HepG2 (cell line): Measurements from ENCODE around the gene EXOSC9. TPM values are rescaled to one million over a fixed set of nuclear protein-coding genes. Genes with fewer than 3 reads are reported as not detected.

Experiments
- HMG20A ChIP-seq: IDR thresholded peaks from 2 replicates; pipeline ENCODE4 v1.6.1; 2016; ENCODE audit warnings: borderline replicate concordance
- KAT2B ChIP-seq: fragments of 150-350 bp; IDR thresholded peaks from 2 replicates; pipeline ENCODE4 v1.6.1; 2014; ENCODE audit warnings: low read depth, low read length, borderline replicate concordance
- MED8 ChIP-seq: sonication (generic); formaldehyde crosslinking; IDR thresholded peaks from 2 replicates; pipeline ENCODE4 v1.8.1; 2023; ENCODE audit warnings: mild to moderate bottlenecking, missing genetic modification reagents; ENCODE audit not compliant: insufficient replicate concordance
- NFATC3 ChIP-seq: sonication (generic); formaldehyde crosslinking; IDR thresholded peaks from 2 replicates; pipeline ENCODE4 v1.5.1; 2020; ENCODE audit warnings: mild to moderate bottlenecking, missing genetic modification reagents
- PHF21A ChIP-seq: sonication (generic); formaldehyde crosslinking; IDR thresholded peaks from 2 replicates; pipeline ENCODE4 v1.5.0; 2020; ENCODE audit warnings: mild to moderate bottlenecking, missing genetic modification reagents
- REXO4 ChIP-seq: sonication (generic); formaldehyde crosslinking; IDR thresholded peaks from 2 replicates; pipeline ENCODE4 v1.8.0; 2022; ENCODE audit warnings: missing genetic modification reagents, mild to moderate bottlenecking, borderline replicate concordance
- RFX1 ChIP-seq: fragments of 450-650 bp; IDR thresholded peaks from 2 replicates; pipeline ENCODE4 v1.6.1; 2017
- TBL1XR1 ChIP-seq: fragments of 150-350 bp; IDR thresholded peaks from 2 replicates; pipeline ENCODE4 v1.6.1; 2014; ENCODE audit warnings: borderline replicate concordance, low read length; ENCODE audit not compliant: partially characterized antibody
- ZBTB1 ChIP-seq: sonication (generic); formaldehyde crosslinking; IDR thresholded peaks from 2 replicates; pipeline ENCODE4 v1.4.0; 2020; ENCODE audit warnings: missing genetic modification reagents, borderline replicate concordance
- ZNF547 ChIP-seq: sonication (generic); formaldehyde crosslinking; IDR thresholded peaks from 2 replicates; pipeline ENCODE4 v1.5.1; 2020; ENCODE audit warnings: mild to moderate bottlenecking, missing genetic modification reagents
- ZNF775 ChIP-seq: sonication (generic); formaldehyde crosslinking; IDR thresholded peaks from 2 replicates; pipeline ENCODE4 v1.4.0; 2020; ENCODE audit warnings: missing genetic modification reagents, mild to moderate bottlenecking, moderate library complexity, borderline replicate concordance
- polyA plus RNA-seq, 8 experiments: library from polyadenylated mRNA; depleted of rRNA in 3 of 8; stranded (reverse) in 7 of 8; unstranded in 1 of 8; fragments of >200 nt; fragmentation: Illumina TruSeq in 4 of 8; extraction: Trizol in 4 of 8; gene quantifications; 2 replicates each; pipeline versions ENCODE4 v1.2.1 to v1.2.3, GENCODE V29; 2011 to 2016; ENCODE audit warnings: low read depth in 4 of 8, missing spikeins in 1 of 8, mixed read lengths in 1 of 8; ENCODE audit not compliant: insufficient read depth in 1 of 8
- total RNA-seq, 5 experiments: library from RNA; depleted of rRNA; stranded (reverse); fragments of >200 nt; fragmentation: Illumina TruSeq; extraction: Trizol; gene quantifications; 2 replicates each; pipeline ENCODE4 v1.2.3, GENCODE V29; 2016; ENCODE audit warnings: low read depth in 1 of 5
- TF ChIP-seq, protein P1 (sequence below): sonication (generic); formaldehyde crosslinking; IDR thresholded peaks from 2 replicates; pipeline ENCODE4 v1.8.0; 2022; ENCODE audit warnings: mild to moderate bottlenecking, missing genetic modification reagents, moderate library complexity
- TF ChIP-seq, protein P2 (sequence below), 2 experiments: sonication (generic) in 1 of 2; formaldehyde crosslinking in 1 of 2; IDR thresholded peaks; 2 replicates each; pipeline versions ENCODE4 v1.5.1 to v1.6.1; 2011 to 2020; ENCODE audit warnings: borderline replicate concordance in 1 of 2, low read depth in 1 of 2, low read length in 1 of 2, mild to moderate bottlenecking in 1 of 2, missing genetic modification reagents in 1 of 2, moderate library complexity in 1 of 2
- TF ChIP-seq, protein P3 (sequence below): sonication (generic); formaldehyde crosslinking; IDR thresholded peaks from 2 replicates; pipeline ENCODE4 v1.8.0; 2022; ENCODE audit warnings: mild to moderate bottlenecking, missing genetic modification reagents, moderate library complexity
- TF ChIP-seq, protein P4 (sequence below): sonication (generic); formaldehyde crosslinking; IDR thresholded peaks from 2 replicates; pipeline ENCODE4 v1.8.0; 2022; ENCODE audit warnings: missing genetic modification reagents, mild to moderate bottlenecking, borderline replicate concordance
- TF ChIP-seq, protein P5 (sequence below): sonication (generic); formaldehyde crosslinking; IDR thresholded peaks from 2 replicates; pipeline ENCODE4 v1.4.0; 2020; ENCODE audit warnings: missing genetic modification reagents
- TF ChIP-seq, protein P6 (sequence below): sonication (generic); formaldehyde crosslinking; IDR thresholded peaks from 2 replicates; pipeline ENCODE4 v1.8.0; 2022; ENCODE audit warnings: mild to moderate bottlenecking, missing genetic modification reagents, borderline replicate concordance

Gene EXOSC9
- total and polyA plus RNA-seq, 2 of the 13 experiments (the other 11 are each of a cell fraction or from before 2014, with no cell fraction given): 26.0 to 48.0 TPM

DNA sequence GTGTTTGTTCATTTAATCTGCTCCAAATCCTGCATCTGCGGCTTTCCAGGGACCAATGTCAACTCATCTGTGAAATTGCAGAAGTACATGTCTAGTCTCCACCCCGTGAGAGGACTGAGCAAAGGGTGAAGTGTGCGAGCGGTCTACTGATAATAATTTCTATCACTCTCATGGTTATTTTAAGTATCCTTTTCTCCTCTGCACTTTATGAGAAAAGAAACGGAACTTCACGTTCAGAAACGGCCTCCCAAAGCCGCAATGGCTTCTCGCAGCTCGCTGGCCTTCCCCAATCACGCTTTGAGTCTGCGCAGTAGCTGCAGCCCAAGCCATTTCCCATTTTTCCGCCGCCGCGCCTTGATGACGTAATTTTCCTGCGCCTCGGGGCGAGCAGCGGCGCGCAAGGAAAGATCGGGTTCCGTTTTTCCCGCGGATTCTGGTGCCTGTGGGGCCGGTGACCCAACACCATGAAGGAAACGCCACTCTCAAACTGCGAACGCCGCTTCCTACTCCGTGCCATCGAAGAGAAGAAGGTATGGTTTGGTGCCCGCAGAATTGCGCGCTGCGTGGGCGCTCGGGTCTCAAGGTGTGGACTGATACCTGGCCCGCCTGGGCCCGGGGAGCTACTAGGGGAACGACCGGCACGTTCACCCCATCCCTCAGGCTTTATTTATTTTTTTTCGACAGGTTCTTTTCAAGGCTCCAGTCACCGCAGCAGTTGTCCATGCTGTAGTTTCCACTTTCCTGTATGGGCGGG lies at the start of gene EXOSC9 (continued):
- TF ChIP-seq, protein P1, sequence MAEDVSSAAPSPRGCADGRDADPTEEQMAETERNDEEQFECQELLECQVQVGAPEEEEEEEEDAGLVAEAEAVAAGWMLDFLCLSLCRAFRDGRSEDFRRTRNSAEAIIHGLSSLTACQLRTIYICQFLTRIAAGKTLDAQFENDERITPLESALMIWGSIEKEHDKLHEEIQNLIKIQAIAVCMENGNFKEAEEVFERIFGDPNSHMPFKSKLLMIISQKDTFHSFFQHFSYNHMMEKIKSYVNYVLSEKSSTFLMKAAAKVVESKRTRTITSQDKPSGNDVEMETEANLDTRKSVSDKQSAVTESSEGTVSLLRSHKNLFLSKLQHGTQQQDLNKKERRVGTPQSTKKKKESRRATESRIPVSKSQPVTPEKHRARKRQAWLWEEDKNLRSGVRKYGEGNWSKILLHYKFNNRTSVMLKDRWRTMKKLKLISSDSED: no peak
- TF ChIP-seq RFX1 (no peak), ZBTB1 (CRISPR knock-in tag) (no peak), NFATC3 (CRISPR knock-in tag) (0 out of 2 replicates have a peak, but pooled peaks have one; percentile 29), REXO4 (CRISPR knock-in tag) (no peak), MED8 (CRISPR knock-in tag) (no peak), ZNF775 (CRISPR knock-in tag) (no peak), PHF21A (no peak; the same call in 1 of the 2 replicates), TBL1XR1 (no peak), ZNF547 (CRISPR knock-in tag) (peak; percentile 88), HMG20A (CRISPR knock-in tag) (no peak), KAT2B (no peak)
- TF ChIP-seq, protein P2, sequence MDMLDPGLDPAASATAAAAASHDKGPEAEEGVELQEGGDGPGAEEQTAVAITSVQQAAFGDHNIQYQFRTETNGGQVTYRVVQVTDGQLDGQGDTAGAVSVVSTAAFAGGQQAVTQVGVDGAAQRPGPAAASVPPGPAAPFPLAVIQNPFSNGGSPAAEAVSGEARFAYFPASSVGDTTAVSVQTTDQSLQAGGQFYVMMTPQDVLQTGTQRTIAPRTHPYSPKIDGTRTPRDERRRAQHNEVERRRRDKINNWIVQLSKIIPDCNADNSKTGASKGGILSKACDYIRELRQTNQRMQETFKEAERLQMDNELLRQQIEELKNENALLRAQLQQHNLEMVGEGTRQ (IDR thresholded peaks at IDR 0.05; ENCODE audit: low read depth, low read length): no peak
- TF ChIP-seq, protein P2 (CRISPR knock-in tag; IDR thresholded peaks at IDR 0.05; ENCODE audit: borderline replicate concordance): no peak
- TF ChIP-seq, protein P3, sequence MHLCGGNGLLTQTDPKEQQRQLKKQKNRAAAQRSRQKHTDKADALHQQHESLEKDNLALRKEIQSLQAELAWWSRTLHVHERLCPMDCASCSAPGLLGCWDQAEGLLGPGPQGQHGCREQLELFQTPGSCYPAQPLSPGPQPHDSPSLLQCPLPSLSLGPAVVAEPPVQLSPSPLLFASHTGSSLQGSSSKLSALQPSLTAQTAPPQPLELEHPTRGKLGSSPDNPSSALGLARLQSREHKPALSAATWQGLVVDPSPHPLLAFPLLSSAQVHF (CRISPR knock-in tag): peak; percentile 60; the same call in 1 of the 2 replicates
- TF ChIP-seq, protein P4, sequence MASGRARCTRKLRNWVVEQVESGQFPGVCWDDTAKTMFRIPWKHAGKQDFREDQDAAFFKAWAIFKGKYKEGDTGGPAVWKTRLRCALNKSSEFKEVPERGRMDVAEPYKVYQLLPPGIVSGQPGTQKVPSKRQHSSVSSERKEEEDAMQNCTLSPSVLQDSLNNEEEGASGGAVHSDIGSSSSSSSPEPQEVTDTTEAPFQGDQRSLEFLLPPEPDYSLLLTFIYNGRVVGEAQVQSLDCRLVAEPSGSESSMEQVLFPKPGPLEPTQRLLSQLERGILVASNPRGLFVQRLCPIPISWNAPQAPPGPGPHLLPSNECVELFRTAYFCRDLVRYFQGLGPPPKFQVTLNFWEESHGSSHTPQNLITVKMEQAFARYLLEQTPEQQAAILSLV (CRISPR knock-in tag): no peak
- TF ChIP-seq, protein P5, sequence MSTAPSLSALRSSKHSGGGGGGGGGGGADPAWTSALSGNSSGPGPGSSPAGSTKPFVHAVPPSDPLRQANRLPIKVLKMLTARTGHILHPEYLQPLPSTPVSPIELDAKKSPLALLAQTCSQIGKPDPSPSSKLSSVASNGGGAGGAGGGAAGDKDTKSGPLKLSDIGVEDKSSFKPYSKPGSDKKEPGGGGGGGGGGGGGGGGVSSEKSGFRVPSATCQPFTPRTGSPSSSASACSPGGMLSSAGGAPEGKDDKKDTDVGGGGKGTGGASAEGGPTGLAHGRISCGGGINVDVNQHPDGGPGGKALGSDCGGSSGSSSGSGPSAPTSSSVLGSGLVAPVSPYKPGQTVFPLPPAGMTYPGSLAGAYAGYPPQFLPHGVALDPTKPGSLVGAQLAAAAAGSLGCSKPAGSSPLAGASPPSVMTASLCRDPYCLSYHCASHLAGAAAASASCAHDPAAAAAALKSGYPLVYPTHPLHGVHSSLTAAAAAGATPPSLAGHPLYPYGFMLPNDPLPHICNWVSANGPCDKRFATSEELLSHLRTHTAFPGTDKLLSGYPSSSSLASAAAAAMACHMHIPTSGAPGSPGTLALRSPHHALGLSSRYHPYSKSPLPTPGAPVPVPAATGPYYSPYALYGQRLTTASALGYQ (CRISPR knock-in tag): no peak
- TF ChIP-seq, protein P6, sequence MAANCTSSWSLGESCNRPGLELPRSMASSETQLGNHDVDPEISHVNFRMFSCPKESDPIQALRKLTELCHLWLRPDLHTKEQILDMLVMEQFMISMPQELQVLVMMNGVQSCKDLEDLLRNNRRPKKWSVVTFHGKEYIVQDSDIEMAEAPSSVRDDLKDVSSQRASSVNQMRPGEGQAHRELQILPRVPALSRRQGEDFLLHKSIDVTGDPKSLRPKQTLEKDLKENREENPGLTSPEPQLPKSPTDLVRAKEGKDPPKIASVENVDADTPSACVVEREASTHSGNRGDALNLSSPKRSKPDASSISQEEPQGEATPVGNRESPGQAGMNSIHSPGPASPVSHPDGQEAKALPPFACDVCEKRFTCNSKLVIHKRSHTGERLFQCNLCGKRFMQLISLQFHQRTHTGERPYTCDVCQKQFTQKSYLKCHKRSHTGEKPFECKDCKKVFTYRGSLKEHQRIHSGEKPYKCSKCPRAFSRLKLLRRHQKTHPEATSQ: peak; percentile 14; the same call in 1 of the 2 replicates
